ENCODE measurements around the gene C10orf67.
"Not testable (repeated sequence)": the region's sequence is repeated elsewhere in the genome, so short reads cannot be mapped to it uniquely, and the experiment has no call there.

C10orf67 gene

GRCh38 chr10:23319835-23320234 is 24.8 kb downstream of the C10orf67 start:
- no peak for DNase-seq

- DNase-seq, result no peak
Observed at GRCh38 chr10:23318359-23318758, 26.2 kb downstream of the C10orf67 start.

- DNase-seq, result no peak
Observed at GRCh38 chr10:23317416-23317815, 27.2 kb downstream of the C10orf67 start.

DNA sequence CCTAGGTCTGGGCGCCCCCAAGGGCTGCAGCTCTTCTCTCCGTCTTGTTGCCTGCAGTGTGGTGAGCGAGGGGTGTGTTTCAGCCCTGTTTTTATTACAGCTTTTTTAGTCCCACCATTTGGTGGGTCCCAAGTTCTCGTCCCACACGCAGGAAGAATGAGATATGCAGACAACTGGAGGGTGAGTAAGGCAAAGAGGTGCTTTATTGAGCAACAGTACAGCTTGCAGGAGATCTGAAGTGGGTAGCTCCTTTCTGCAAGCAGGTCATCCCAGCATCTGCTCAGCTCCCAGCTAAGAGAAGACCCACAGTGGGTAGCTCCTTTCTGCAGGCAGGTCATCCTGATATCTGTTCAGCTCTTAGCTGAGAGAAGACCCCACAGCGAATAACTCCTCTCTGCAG is 28.2 kb downstream of the C10orf67 start:
- no peak for DNase-seq

- no peak for DNase-seq
Observed at GRCh38 chr10:23315966-23316365, 28.6 kb downstream of the C10orf67 start.

GRCh38 chr10:23314835-23315239 is 29.8 kb downstream of the C10orf67 start:
- no peak for DNase-seq

- DNase-seq, result no peak
Observed at GRCh38 chr10:23311034-23311433, 33.6 kb downstream of the C10orf67 start.

DNA sequence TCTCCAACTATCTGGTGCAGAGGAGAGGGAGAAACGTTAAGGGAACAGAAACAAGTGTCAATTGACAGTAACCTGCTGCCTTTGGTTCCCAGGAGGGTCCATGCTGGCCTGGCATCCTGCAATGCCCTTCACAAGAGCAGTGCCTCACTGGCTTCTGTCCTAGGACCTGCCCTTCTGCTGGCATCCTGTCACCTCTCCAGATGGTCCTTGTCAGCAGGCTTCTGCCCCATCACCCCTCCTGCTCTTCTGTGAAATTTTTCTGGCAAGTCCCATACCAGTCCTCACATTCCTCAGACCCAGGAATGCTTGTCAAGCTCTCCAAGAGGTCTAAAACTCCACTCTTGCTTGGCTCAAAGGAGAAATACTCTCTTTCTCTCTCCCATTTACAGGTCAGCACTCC is 34.2 kb downstream of the C10orf67 start:
- no peak for DNase-seq

DNA sequence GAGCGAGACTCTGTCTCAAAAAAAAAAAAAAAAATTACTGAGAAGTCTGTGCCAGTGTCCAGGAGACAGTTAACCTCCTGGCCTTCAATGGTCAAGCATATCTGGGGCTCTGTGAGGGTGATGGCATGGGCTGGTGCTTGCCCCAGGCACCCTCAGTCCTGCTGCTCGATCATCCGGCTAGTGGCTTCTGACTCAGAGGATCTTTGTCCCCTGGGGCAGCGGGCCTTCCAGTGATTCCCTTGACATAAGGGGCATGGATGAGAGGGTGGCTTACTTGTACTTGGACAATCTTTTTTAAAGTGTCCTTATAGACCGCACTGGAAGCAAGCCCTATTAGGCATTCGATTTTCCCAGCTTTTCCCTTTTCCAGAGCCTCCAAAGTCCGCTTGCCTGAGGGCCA is 44.6 kb downstream of the C10orf67 start:
- not testable (repeated sequence) for DNase-seq

GRCh38 chr10:23294638-23295247 is 49.9 kb downstream of the C10orf67 start:
- no peak for DNase-seq

GRCh38 chr10:23293973-23294590 is 50.5 kb downstream of the C10orf67 start:
- DNase-seq, result no peak

DNA sequence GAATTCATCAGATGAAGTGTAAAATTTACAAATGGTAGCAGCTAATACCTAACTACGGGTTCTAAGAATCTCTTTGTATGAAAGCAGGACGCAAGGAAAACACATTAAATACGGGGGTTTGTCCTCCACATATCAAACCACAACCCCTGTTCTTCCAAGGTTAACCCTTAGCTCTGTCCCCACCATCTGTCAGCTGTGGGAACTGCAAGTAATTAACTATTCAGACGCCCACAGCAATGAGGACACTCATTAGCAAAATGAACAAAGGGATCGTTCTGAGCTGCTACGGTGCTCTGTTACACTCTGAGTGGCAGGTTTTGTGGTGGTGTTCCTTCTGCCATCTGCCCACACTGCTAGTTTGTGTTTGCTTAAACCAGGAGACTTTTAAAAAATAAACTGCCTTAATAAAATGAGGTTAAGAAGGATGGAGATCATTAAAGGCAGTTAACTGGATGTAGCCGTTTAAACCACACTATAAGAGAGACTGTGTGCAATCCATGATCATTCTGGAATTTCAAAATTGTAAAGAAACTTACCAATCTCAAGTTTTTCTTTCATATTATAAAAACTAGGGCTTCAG is 51.4 kb downstream of the C10orf67 start:
- DNase-seq, result peak; percentile 53

- no peak for DNase-seq
Observed at GRCh38 chr10:23291551-23292334, 52.9 kb downstream of the C10orf67 start.

GRCh38 chr10:23284674-23285335 is 59.8 kb downstream of the C10orf67 start:
- DNase-seq, result no peak

DNA sequence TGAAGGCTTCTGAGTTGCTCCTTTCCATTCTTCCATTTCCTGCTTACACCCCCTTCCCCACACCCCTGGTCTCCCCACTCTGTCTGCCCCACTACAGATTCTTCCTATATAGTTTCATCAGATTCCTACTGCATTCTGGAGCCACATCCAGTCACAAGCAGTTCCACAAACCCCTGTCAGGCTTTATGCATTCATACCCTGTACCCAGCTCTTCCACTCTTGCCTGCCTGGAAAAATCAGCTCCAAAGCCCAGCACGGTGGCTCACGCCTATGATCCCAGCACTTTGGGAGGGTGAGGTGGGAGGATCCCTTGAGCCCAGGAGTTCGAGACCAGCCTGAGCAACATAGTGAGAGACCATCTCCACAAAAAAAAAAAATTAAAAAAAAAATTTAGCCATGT is 60.4 kb downstream of the C10orf67 start:
- no peak for DNase-seq

GRCh38 chr10:23283680-23284079 is 60.9 kb downstream of the C10orf67 start:
- no peak for DNase-seq

GRCh38 chr10:23281044-23281433 is 63.6 kb downstream of the C10orf67 start:
- DNase-seq, result no peak

DNA sequence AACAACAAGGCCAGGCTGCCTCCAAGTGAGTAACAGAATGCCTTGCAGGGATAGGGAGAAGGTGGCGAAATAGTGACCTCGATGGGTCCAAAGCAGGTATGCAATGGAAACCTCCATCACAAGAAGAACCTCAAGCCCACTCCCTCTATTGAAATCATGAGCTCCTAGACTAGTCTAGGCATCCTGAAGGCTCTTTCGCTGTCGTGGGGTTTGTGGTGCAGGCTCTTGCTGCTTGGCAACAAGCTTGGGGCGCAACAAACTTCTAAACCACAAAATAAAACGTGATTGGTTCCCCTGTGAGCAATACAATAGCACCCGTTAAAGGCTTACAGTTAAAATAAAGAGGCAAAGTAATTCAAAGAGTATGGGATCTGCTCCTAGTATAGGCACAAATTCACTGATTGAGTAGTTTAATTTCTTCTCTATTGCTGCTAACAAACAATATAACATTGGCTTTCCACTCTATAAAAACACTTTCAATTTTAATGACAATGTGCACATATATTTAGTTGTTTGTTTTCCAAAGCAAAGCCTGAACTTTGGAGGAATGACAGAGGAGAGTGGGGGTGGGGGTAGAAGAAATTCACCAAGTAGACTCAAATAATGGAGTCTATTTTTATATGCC is 64.1 kb downstream of the C10orf67 start:
- DNase-seq, result no peak

GRCh38 chr10:23275355-23275754 is 69.2 kb downstream of the C10orf67 start:
- DNase-seq, result no peak

DNA sequence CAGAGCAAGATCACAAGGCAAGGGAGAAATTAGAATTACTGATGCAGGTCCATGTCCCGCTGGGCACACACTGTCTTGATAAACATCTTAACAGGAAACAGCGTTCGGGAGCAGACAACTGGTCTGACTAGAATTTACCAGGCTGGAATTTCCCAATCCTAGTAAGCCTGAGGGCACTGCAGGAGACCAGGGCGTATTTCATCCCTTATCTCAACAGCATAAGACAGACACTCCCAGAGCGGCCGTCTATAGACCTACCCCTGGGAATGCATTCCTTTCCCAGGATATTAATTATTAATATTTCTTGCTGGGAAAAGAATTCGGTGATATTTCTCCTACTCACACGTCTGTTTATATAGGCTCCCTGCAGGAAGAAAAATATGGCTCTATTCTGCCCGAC is 70.4 kb downstream of the C10orf67 start:
- DNase-seq, result not testable (repeated sequence)

DNA sequence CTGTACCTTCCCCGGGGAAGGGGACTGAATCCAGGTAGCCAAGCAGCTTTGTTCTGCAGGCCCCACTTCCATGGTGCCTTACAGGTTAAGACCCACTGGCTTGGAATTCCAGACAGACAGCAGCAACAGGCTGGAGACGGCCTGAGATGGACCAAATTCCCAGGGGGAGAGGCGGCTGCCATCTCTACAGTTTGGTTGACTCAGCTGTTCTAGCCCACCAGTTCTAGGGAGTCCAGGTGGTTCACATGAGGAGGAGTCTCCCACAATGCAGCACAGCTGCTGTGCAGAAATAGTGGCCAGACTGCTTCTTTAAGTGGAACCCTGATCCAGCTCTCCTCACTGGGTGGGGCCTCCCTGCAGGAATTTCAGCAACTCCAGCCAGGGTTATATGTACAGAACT is 74.1 kb downstream of the C10orf67 start:
- no peak for DNase-seq

DNA sequence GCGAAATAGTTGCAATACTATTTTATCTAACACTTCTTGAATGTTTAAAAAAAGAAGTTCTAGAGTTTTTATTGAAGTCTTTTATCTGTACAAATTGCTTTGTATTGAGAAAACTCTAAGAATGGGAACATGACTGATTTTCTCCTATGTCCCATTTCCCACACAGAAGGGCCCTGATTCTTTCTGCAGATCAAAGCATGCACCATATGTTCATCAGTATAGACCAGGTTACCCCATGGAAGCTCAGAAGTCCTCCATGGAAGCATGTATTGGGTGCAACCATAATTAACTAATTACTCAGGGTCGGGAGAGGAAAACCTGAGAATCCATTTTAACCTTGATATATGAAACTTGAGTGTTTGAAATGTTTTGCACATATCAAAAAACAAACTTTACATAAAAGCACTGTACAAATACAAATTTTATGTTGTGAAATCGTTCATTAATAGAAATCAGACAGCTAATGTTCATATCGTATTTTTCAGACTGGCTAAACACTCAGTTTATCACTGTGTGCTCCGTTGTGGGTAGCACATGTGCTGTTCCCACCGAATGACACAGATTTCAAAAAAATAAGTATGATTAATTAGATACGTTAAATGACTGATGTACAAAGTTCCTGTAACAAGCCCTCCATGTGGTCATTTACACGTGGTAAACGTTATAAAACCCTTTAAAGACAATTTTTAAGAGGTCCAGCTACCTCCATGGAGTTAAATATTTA is 81.0 kb downstream of the C10orf67 start:
- DNase-seq, result no peak
